GM21447 (cell line): ENCODE data around the gene CABP4.
"Not testable (repeated sequence)": the region's sequence is repeated elsewhere in the genome, so short reads cannot be mapped to it uniquely, and the experiment has no call there.

Experiments
- ATAC-seq: cut with Tn5 transposase; IDR thresholded peaks from one replicate; pipeline ENCODE4 v1.9.1; 2021; ENCODE audit not compliant: unreplicated experiment

Gene CABP4

GRCh38 chr11:67452141-67452952, 2.8 kb upstream of the CABP4 start, which contains the start of gene GPR152:
Gene GPR152, minus strand, starts transcription at chr11:67452729. Its CDS starts 5 bp downstream, at chr11:67452724.
- ATAC-seq, result no peak

GRCh38 chr11:67453816-67454732, 1.1 kb upstream of the CABP4 start:
- no peak for ATAC-seq

GRCh38 chr11:67456068-67456705, 1.0 kb downstream of the CABP4 start:
- ATAC-seq, result no peak

- no peak for ATAC-seq
Measured at GRCh38 chr11:67457453-67457852, 2.3 kb downstream of the CABP4 start.

GRCh38 chr11:67458266-67458665, 3.1 kb downstream of the CABP4 start:
- ATAC-seq, result no peak

GRCh38 chr11:67463186-67463585, 8.0 kb downstream of the CABP4 start:
- no peak for ATAC-seq

GRCh38 chr11:67463680-67464410, 8.7 kb downstream of the CABP4 start:
- no peak for ATAC-seq

- peak; percentile 50 for ATAC-seq
Measured at GRCh38 chr11:67464411-67465188, 9.4 kb downstream of the CABP4 start.

GRCh38 chr11:67465189-67465510, 10.0 kb downstream of the CABP4 start:
- no peak for ATAC-seq

GRCh38 chr11:67465530-67465929, 10.4 kb downstream of the CABP4 start:
- ATAC-seq, result not testable (repeated sequence)

GRCh38 chr11:67466367-67466766, 11.2 kb downstream of the CABP4 start:
- no peak for ATAC-seq

- no peak for ATAC-seq
Measured at GRCh38 chr11:67466962-67467771, 12.0 kb downstream of the CABP4 start.

- ATAC-seq, result no peak
Measured at GRCh38 chr11:67468056-67468455, 12.9 kb downstream of the CABP4 start.

- peak; percentile 1 for ATAC-seq
Measured at GRCh38 chr11:67468456-67468758, 13.3 kb downstream of the CABP4 start.

- peak; percentile 47 for ATAC-seq
Measured at GRCh38 chr11:67468759-67469507, 13.8 kb downstream of the CABP4 start, which contains the start of gene TMEM134. Gene TMEM134, minus strand, starts transcription at chr11:67469251. Its CDS starts 59 bp downstream, at chr11:67469192.

- no peak for ATAC-seq
Measured at GRCh38 chr11:67469508-67469811, 14.3 kb downstream of the CABP4 start.

- no peak for ATAC-seq
Measured at GRCh38 chr11:67470337-67471002, 15.3 kb downstream of the CABP4 start.

- ATAC-seq, result no peak
Measured at GRCh38 chr11:67472882-67473281, 17.7 kb downstream of the CABP4 start.
